IPS DF 4.7 (cell line): ENCODE results near the gene RNF141.

Experiments used
- DNase-seq: peaks from one replicate; pipeline ENCODE4 v3.0.0-alpha.2; 2013; ENCODE audit warnings: low spot score; ENCODE audit errors: extremely low read depth

The RNF141 gene

DNA sequence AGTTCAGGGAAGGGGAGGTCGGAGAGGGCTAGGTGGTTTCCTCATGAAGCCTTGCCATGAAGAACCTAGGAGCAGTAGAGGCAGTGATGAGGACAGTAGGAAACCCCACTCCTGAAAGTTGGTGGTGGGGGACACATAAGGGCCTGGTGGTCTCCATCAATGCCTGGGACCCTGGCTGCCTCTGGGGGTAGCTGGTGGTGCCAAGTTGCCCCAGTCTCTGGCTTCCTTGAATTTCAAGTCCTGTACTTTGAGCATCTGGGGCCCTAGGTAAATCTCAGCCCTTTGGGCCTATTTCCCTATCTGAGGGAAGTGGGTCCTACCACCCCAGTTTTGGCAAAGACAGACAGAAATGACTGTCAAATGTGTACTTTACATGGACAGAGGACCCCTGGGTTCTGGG, 57.8 kb downstream of the RNF141 start:
- no peak for DNase-seq

DNA sequence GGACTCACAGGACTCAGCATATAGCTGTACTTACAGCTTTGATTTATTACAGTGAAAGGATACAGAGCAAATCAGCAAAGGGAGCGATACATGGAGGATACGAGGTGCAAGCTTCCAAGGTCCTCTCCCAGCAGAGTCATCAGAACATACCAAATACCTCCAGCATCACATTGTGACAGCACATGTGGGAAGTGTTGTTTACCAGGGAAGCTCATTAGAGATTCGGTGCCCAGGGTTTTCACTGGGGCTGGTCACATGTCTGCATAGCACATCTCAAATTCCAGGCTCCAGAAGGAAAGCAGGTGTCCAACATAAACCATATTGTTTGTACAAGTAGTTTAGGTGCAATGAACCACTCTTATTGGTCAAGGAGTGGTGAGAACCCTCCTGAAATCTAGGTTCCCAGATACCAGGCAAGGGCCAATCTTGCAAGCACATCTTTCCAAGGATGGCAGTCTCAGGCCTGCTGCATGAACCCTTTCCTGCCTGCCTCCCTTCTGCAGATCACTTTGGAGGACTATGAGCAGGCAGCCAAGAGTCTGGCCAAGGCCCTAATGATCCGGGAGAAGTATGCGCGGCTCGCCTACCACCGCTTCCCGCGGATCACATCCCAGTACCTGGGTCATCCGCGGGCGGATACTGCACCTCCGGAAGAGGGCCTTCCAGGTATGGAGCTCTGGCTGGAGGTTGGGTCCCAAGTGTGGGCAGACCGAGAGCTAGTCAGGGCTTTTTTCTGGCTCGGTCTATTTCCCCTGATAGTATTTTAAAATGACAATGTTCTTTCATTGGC, 59.2 kb downstream of the RNF141 start:
- no peak for DNase-seq

DNA sequence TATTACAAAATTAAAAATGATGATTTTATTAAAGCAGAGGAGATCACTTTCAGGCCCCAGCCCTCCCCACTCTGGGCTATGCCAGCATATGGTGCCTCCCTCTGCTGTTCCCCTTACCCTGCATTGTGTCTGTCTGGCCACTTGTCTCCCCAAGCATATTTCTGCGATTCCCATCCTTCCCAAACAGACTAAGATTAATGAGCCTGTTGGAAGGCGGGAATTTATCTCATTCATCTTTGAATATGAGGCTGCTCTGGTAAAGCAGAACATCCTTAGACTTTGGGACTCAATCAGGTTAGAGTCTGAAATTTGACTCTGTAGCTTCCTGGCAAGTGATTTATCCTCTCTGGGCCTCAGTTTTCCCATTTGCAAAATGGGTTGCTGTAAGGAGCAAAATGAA, 60.2 kb downstream of the RNF141 start:
- no peak for DNase-seq

DNA sequence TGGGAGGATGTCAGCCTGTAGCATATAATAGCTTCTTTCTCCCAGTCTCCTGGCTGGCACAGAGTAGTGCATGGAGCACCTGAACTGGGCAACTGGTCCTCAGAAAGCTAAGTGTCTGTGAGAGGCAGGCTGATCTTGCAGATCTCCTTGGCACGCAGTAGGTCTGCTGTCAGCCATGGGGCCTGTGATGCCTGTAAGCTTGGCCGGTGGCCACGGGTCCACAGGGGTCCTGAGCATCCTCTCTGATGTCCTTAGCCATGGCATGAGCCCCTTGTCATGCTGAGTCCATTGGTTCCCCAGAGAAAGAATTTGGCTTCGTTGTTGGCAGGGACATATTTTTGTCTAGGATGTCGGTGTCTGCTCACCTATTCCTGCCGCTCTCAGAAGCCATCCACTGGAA, 61.0 kb downstream of the RNF141 start:
- no peak for DNase-seq

DNA sequence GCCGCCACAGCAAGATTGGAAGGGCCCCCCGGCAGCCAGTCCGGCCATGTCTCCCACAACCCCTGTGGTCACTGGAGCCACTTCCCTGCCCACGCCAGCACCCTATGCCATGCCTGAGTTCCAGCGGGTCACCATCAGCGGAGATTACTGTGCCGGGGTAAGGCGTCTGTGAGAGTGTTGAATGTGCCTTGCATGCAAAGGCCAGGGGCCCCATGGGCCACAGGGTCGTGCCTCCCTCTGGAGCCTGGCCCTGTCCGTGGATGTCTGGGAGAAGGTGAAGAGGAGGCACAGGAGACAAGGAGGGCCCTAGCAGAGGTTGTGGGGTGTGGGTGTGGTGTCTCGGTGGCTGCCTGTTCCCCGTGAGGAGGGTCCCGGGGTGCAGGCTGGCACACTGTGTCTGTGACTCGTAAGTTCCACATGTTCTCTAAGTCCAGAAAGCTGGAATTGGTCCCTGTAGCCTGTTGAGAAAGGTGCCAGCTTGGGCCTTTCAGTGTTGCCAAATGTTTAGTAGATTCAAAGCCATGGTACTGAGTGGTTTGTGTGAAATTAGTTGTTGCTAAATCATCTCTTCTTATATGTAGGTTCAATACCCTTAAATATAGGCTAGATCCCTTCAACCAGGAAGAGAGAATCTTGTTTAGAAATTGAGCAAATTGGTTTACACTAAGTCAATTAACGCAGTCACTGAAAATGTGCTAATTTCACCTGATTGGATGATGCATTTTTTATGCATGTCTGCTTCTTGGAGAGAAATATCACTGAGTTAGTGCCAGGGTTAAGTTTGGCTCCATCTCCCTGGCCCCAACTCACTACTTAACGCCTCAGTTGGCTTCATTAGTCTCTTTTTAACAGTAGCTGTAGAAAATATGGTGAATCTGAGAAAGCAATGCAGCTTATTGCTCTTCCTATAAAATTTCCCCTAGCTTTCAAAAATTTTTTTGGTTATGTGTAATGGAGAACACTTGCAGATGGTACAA, 62.1 kb downstream of the RNF141 start:
- no peak for DNase-seq

DNA sequence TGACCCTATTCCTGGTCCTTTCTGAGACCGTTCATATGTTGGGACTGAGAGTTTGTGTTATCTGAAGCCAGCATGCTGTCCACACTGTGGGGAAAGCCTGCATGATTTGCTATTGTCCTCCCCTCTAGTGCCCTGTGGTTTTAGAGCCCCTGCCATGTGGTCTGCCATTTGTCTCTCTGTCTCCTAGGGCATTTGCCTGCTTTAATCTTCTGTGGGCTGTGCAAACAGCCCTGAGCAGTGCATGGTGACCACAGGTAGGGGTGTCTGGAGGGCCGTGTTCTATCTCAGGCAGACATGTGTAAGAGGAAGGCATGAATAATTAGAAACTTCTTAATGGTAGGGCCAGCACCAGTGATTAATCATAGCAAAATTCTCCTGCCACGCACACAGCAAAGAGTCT, 62.9 kb downstream of the RNF141 start:
- no peak for DNase-seq

DNA sequence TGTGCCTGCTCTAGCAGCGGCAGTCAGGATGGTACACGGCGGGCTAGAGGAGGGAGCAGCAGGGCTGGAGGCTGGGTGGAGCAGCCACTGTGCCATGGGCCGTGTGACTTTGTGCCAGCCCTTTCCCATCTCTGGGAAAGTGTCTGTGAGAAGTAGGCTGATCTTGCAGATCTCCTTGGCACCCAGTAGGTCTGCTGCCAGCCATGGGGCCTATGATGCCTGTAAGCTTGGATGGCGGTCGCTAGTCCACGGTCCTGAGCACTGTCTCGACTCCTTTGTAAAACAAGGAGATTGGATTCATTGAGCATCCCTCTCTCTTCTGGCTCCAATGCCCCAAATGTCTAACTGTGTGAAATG, 63.3 kb downstream of the RNF141 start:
- no peak for DNase-seq

DNA sequence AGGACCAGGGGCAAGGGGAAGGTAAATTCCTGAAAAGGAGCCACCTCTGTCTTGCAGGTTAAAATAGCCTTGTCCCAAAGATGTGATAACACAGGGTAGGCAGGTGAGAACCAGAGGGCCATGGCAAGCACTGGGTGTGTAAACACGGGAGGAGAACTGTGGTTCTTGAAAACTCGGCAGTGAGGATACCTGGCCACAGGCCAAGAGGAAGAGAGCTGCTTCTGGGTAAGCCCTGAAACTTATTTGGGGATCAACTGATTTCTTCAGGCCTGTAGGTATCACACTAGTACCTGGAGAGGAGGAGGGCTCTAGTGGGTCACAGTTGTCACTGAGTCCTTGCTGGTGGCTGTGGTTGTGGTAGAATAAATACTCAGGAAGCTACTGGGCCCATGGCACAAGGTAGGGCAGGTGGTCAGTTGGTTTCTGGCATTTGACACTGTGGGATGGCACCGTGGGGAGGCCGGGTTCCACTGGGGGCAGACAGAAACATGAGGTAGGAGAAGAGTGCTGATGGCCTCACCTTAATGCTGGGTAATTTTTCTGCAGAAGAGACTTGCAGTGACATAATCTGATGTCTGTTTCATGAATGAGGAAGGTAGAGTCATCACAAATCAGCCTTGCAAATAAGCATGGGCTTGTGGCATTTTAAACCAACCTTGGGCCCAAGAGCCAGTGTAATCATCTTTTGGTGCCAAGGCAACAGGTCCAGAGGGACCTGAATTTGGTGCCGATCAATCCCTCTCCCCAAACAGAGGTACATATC, 63.9 kb downstream of the RNF141 start:
- no peak for DNase-seq

DNA sequence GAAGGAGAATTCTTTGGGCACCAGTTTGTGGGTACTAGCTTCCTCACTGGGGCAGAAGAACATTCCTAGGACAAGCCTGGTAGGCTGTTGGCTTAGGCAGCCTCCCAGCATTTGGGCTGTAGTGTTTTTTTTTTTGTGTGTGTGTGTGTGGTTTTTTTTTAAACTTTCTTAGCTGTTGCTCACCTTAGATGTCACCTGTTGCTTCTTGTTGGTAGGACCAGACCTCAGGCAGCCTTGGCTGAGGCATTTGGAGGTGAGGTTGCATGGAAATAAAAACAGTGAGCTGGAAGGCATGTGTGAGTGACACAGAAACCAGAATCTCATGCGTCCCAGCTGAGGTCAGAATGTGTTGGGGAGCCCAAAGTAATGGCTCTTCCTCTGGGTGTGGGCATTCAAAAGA, 64.6 kb downstream of the RNF141 start:
- DNase-seq: no peak

DNA sequence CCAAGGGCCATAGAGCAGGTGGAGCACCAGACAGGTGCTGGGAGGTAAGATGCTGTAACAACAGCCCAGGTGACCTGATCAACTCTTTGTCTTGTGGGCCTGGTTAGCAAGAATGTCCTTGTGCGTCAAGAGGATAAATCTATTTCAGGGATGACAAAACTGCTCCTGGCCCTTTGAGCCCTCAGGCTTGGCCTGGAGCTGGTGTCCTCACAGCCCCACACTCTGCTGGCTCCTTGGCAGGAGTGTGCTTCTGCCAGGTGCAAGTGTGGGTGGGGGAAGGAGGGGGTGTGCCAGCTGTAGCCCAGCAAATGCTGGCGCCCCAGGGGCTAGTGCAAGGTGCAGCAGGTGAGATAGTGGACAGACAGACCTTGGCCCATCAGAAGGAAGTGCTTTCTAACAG, 66.4 kb downstream of the RNF141 start:
- DNase-seq: no peak

DNA sequence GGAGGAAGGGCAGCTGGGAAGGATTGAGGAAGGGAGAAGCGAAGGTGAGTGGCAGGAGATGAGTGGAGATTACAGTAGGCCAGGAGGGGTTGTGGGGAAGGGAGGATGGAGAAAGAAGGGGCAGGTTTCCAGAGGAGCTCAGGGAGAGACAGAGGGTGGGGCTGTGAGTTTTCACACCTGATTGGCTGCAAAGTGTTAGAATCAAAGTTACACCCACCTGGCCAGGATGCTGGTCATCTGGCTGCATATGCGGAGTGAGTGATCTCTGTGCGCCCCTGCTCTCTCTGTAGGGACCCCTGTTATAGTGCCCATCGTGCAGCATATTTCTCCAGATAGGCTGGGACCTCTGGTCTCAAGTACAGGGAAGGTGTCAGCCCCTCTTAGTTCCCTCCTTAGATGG, 67.6 kb downstream of the RNF141 start:
- no peak for DNase-seq

DNA sequence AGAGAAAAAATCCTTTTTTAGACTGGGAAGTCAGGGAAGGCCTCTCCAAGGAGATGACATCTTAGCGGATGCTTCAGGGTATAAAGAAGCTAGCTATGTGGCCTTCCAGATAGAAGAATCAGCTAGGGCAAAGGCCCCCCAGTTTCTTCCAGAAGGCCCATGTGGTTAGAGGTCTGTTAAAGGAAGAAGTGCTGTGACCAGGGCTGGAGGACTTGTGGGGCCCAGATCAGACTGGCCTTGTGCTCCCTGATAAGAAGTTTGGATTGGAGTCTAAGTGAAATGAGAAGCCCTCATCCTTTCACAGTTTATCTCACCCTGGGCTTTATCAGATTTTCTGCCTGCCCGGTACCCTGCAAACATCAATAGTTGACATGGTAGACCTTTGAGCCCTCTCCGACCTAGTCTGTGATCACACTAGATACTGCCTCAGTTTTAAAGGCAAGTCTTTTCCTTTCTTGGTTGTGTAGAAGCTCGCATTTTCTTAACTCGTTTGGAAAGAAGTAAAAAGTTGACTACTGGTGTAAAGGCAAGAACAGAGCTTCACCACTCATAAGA, 78.2 kb downstream of the RNF141 start:
- no peak for DNase-seq
